ENCODE data around the gene ELP6. TPM values are rescaled to one million over a fixed set of nuclear protein-coding genes. Genes with fewer than 3 reads are reported as not detected.
A peak's percentile ranks its signal among the peaks of the same experiment; 100 is the strongest.

The ELP6 gene
- polyA plus RNA-seq, 1 donor from 2014 or later, result 55.0 TPM

DNA sequence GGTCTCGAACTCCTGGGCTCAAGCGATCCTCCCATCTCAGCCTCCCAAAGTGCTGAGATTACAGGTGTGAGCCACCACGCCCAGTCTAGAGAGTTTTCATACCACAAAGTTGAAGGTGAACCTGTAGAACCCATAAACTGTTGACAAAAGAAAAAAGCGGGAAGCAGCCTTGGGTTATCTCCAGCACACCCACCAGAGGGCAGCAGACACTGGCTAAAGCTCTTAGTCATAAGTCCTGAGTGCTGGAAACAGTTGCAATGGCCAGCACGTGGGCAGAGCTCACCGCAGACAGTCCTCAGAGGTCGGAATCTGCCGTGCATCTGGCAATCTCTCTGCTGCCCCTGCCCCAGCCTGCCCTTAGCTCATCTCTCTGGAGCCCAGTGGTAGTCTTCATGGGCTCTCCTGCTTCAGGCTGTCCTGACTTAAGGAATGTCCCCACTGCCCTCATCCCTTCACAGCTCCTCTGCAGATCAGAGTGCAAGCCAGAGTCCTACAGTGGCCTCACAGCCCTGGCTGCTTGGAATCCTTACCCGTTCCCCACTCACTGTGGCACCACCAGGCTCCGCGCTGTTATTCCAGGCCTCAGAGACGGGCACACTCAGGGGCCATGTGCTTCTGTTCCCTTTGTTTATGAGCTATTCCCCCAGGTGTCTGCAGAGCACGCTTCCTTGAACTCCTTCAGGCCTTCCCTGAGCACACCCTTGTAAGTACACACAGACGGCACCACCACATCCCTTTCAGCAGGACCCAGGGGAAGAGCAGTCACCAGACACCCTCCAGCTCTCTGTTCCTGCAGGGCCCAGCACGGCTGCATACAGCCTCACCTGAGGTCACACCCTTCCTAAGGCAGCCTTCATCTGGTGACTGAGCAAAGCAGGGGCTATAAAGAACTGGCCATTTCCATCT is 8.8 kb upstream of the ELP6 start:
- no peak overlapping the region for H3K27ac ChIP-seq (ENCODE audit: low read length)
- peak overlapping the region; percentile 19 for H2AFZ ChIP-seq (ENCODE audit: low read depth, low read length)
- no peaks in the 10 kb centered on the region for H3K36me3 ChIP-seq (ENCODE audit: insufficient read depth, low read length)
- H3K9me2 ChIP-seq (ENCODE audit: insufficient read depth, low read length), result no peaks in the 10 kb centered on the region
- H3K4me2 ChIP-seq (ENCODE audit: low read length), result no peak overlapping the region
- TF ChIP-seq, protein P1, sequence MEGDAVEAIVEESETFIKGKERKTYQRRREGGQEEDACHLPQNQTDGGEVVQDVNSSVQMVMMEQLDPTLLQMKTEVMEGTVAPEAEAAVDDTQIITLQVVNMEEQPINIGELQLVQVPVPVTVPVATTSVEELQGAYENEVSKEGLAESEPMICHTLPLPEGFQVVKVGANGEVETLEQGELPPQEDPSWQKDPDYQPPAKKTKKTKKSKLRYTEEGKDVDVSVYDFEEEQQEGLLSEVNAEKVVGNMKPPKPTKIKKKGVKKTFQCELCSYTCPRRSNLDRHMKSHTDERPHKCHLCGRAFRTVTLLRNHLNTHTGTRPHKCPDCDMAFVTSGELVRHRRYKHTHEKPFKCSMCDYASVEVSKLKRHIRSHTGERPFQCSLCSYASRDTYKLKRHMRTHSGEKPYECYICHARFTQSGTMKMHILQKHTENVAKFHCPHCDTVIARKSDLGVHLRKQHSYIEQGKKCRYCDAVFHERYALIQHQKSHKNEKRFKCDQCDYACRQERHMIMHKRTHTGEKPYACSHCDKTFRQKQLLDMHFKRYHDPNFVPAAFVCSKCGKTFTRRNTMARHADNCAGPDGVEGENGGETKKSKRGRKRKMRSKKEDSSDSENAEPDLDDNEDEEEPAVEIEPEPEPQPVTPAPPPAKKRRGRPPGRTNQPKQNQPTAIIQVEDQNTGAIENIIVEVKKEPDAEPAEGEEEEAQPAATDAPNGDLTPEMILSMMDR (IDR thresholded peaks at IDR 0.05; ENCODE audit: poor library complexity, severe bottlenecking), result peak; percentile 97
- TF ChIP-seq EP300 (conservative IDR thresholded peaks at IDR 0.05; ENCODE audit: poor library complexity, severe bottlenecking), result no peak
- TF ChIP-seq MXI1 (conservative IDR thresholded peaks at IDR 0.05; ENCODE audit: poor library complexity, severe bottlenecking), result peak; percentile 83
- peak; percentile 99 for TF ChIP-seq SMC3 (conservative IDR thresholded peaks at IDR 0.05; ENCODE audit: poor library complexity)
- TF ChIP-seq RAD21 (conservative IDR thresholded peaks at IDR 0.05), result peak; percentile 99
- TF ChIP-seq, protein P2, sequence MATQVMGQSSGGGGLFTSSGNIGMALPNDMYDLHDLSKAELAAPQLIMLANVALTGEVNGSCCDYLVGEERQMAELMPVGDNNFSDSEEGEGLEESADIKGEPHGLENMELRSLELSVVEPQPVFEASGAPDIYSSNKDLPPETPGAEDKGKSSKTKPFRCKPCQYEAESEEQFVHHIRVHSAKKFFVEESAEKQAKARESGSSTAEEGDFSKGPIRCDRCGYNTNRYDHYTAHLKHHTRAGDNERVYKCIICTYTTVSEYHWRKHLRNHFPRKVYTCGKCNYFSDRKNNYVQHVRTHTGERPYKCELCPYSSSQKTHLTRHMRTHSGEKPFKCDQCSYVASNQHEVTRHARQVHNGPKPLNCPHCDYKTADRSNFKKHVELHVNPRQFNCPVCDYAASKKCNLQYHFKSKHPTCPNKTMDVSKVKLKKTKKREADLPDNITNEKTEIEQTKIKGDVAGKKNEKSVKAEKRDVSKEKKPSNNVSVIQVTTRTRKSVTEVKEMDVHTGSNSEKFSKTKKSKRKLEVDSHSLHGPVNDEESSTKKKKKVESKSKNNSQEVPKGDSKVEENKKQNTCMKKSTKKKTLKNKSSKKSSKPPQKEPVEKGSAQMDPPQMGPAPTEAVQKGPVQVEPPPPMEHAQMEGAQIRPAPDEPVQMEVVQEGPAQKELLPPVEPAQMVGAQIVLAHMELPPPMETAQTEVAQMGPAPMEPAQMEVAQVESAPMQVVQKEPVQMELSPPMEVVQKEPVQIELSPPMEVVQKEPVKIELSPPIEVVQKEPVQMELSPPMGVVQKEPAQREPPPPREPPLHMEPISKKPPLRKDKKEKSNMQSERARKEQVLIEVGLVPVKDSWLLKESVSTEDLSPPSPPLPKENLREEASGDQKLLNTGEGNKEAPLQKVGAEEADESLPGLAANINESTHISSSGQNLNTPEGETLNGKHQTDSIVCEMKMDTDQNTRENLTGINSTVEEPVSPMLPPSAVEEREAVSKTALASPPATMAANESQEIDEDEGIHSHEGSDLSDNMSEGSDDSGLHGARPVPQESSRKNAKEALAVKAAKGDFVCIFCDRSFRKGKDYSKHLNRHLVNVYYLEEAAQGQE (IDR thresholded peaks at IDR 0.05; ENCODE audit: borderline replicate concordance), result no peak
- TF ChIP-seq TAF1 (IDR thresholded peaks at IDR 0.05; ENCODE audit: low read depth), result no peak
- H3K27me3 ChIP-seq (ENCODE audit: insufficient read depth, low read depth, low read length), result no peaks in the 10 kb centered on the region
- H3K4me3 ChIP-seq (ENCODE audit: low read length), result no peak overlapping the region
- H3K79me2 ChIP-seq (replicated peaks; ENCODE audit: insufficient read depth, low read length), result no peaks in the 10 kb centered on the region
- H3K9me3 ChIP-seq (ENCODE audit: low read length), result no peaks in the 10 kb centered on the region
- H4K20me1 ChIP-seq (ENCODE audit: insufficient read depth), result no peaks in the 10 kb centered on the region
- H3K9ac ChIP-seq (ENCODE audit: low read length), result no peak overlapping the region
- no peaks in the 10 kb centered on the region for H3F3A ChIP-seq (ENCODE audit: insufficient read depth, low read length, poor library complexity, severe bottlenecking)

DNA sequence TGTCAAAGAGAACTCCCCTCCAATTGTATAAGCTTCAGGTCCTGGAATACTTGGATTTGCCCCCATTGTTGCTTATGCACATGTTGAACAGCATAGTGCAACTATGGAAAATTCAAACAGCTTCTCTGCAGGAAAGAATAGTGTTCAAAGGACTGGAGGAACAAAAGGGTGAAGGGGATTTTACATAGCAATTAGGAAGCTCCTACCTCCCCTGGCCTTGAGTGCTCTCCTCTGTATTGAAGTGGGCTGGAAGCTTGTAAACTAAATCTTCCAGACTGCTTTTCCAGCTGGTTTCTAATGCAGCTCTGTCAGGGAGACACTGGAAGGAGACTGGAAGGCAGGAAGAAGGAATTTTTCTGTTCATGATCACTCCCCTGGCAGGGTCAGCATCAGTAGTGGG is 7.2 kb upstream of the ELP6 start:
- Histone ChIP-seq H3K9me2 (ENCODE audit: insufficient read depth, low read length) (no peaks in the 10 kb centered on the region), H4K20me1 (ENCODE audit: insufficient read depth) (no peaks in the 10 kb centered on the region), H3K27ac (ENCODE audit: low read length) (no peak overlapping the region), H3K4me2 (ENCODE audit: low read length) (no peak overlapping the region), H3K36me3 (ENCODE audit: insufficient read depth, low read length) (no peaks in the 10 kb centered on the region), H3K27me3 (ENCODE audit: insufficient read depth, low read depth, low read length) (no peaks in the 10 kb centered on the region), H3K79me2 (replicated peaks; ENCODE audit: insufficient read depth, low read length) (no peaks in the 10 kb centered on the region), H3K9ac (ENCODE audit: low read length) (no peak overlapping the region), H3K4me3 (ENCODE audit: low read length) (no peak overlapping the region), H2AFZ (ENCODE audit: low read depth, low read length) (no peak overlapping the region), H3K9me3 (ENCODE audit: low read length) (no peaks in the 10 kb centered on the region), H3F3A (ENCODE audit: insufficient read depth, low read length, poor library complexity, severe bottlenecking) (no peaks in the 10 kb centered on the region)
- no peak for TF ChIP-seq RAD21 (conservative IDR thresholded peaks at IDR 0.05)
- TF ChIP-seq TAF1 (IDR thresholded peaks at IDR 0.05; ENCODE audit: low read depth), result no peak
- TF ChIP-seq, protein P2 (IDR thresholded peaks at IDR 0.05; ENCODE audit: borderline replicate concordance), result no peak
- no peak for TF ChIP-seq MXI1 (conservative IDR thresholded peaks at IDR 0.05; ENCODE audit: poor library complexity, severe bottlenecking)
- TF ChIP-seq EZH2 (IDR thresholded peaks at IDR 0.05; ENCODE audit: borderline replicate concordance, insufficient read depth, low read length, poor library complexity, severe bottlenecking), result no peak
- TF ChIP-seq POLR2AphosphoS5 (IDR thresholded peaks at IDR 0.05), result no peak
- TF ChIP-seq EP300 (conservative IDR thresholded peaks at IDR 0.05; ENCODE audit: poor library complexity, severe bottlenecking), result no peak
- TF ChIP-seq SMC3 (conservative IDR thresholded peaks at IDR 0.05; ENCODE audit: poor library complexity), result no peak
- TF ChIP-seq, protein P1 (IDR thresholded peaks at IDR 0.05; ENCODE audit: poor library complexity, severe bottlenecking), result no peak
